Lower leg skin (tissue), 4 donors: ENCODE data around the gene ZBTB12. TPM values are rescaled to one million over a fixed set of nuclear protein-coding genes. Genes with fewer than 3 reads are reported as not detected.
"Not testable (repeated sequence)": the region's sequence is repeated elsewhere in the genome, so short reads cannot be mapped to it uniquely, and the experiment has no call there.

Source experiments
- DNase-seq, 2 donors: peaks; one replicate each; pipeline ENCODE4 v3.0.0-alpha.2; 2019; ENCODE audit warnings: low spot score in 2 of 2
- H3K4me3 ChIP-seq: fragments of 200-600 bp; sonication (generic); 2 replicates; pipeline ENCODE4 v1.5.1; 2017; ENCODE audit warnings: mild to moderate bottlenecking, low read depth; ENCODE audit not compliant: poor library complexity, severe bottlenecking
- CTCF ChIP-seq, 3 donors: fragments of 450-650 bp; IDR thresholded peaks; one replicate each; pipeline ENCODE4 v1.5.1; 2016; ENCODE audit warnings: antibody characterized with exemption in 3 of 3, mild to moderate bottlenecking in 3 of 3, moderate library complexity in 2 of 3
- POLR2A ChIP-seq, 2 donors: fragments of 450-650 bp; IDR thresholded peaks; one replicate each; pipeline ENCODE4 v1.6.1; 2016 to 2017; ENCODE audit warnings: antibody characterized with exemption in 2 of 2, mild to moderate bottlenecking in 1 of 2, moderate library complexity in 1 of 2
- WGBS, 2 donors: methylation state at CpG; one replicate each; pipeline ENCODE4 v1.1.5; 2018; 5-methylcytosine and 5-hydroxymethylcytosine counted together
- intact Hi-C: fragments of 100-400 bp; cut with DNase I; formaldehyde crosslinking; loops from one replicate; pipeline ENCODE4 v1.15.0; 2023; ENCODE audit warnings: low total_unique reads
- total RNA-seq, 4 donors: library from RNA; depleted of rRNA; stranded (reverse); fragments of >200 nt; gene quantifications; one replicate each; pipeline ENCODE4 v1.1.0, GENCODE V29; 2016

The ZBTB12 gene
- total RNA-seq, 4 donors from 2014 or later: 0.25 to 1.6 (median 0.77) TPM

- no peak overlapping the region for H3K4me3 ChIP-seq
- intact Hi-C loops: no loop called here
- no peak for DNase-seq
- WGBS, 2 donors: 84 to 88% methylated on average over 8 of the region's 8 CpGs
- no peak for TF ChIP-seq CTCF (IDR thresholded peaks at IDR 0.05)
- no peak for TF ChIP-seq POLR2A (IDR thresholded peaks at IDR 0.05)
Observed at GRCh38 chr6:31918069-31918720, 16.3 kb upstream of the ZBTB12 start.

GRCh38 chr6:31915756-31916155 lies 13.9 kb upstream of the ZBTB12 start:
- no peak for TF ChIP-seq POLR2A (IDR thresholded peaks at IDR 0.05)
- intact Hi-C loops: no loop called here
- no peak for DNase-seq
- 67 to 69% methylated on average over 6 of the region's 6 CpGs for WGBS, 2 donors
- H3K4me3 ChIP-seq: no peak overlapping the region

GRCh38 chr6:31915351-31915750 lies 13.5 kb upstream of the ZBTB12 start:
- no peak overlapping the region for H3K4me3 ChIP-seq
- intact Hi-C loops: no loop called here
- no peak for DNase-seq
- TF ChIP-seq POLR2A (IDR thresholded peaks at IDR 0.05): no peak
- TF ChIP-seq CTCF (IDR thresholded peaks at IDR 0.05): no peak

GRCh38 chr6:31911826-31912585 lies 10.1 kb upstream of the ZBTB12 start:
- 76 to 77% methylated on average over 11 of the region's 11 CpGs for WGBS, 2 donors
- intact Hi-C loops: no loop called here
- no peak for TF ChIP-seq CTCF (IDR thresholded peaks at IDR 0.05)
- no peak for TF ChIP-seq POLR2A (IDR thresholded peaks at IDR 0.05)
- no peak for DNase-seq
- H3K4me3 ChIP-seq: no peak overlapping the region

- intact Hi-C loops, H3K4me3 ChIP-seq: not testable (repeated sequence)
- WGBS, 2 donors: 79 to 83% methylated on average over 7 of the region's 7 CpGs
Observed at GRCh38 chr6:31909298-31909697, 7.4 kb upstream of the ZBTB12 start.

GRCh38 chr6:31908791-31909190 lies 6.9 kb upstream of the ZBTB12 start:
- WGBS, 2 donors: 61 to 64% methylated on average over 4 of the region's 4 CpGs
- intact Hi-C loops: no loop called here
- H3K4me3 ChIP-seq: no peak overlapping the region
- DNase-seq: no peak
- TF ChIP-seq CTCF (IDR thresholded peaks at IDR 0.05) (no peak), POLR2A (IDR thresholded peaks at IDR 0.05) (no peak)

More at GRCh38 chr6:31909298-31909697, 7.4 kb upstream of the ZBTB12 start:
- DNase-seq: not testable (repeated sequence)

- H3K4me3 ChIP-seq, intact Hi-C loops, DNase-seq: not testable (repeated sequence)
- WGBS, 2 donors: 82 to 91% methylated on average over 5 of the region's 5 CpGs
Observed at GRCh38 chr6:31908255-31908654, 6.4 kb upstream of the ZBTB12 start.
